Esophagus muscularis mucosa (tissue), 4 donors: Measurements from ENCODE around the gene PRKAG2. TPM values are rescaled to one million over a fixed set of nuclear protein-coding genes. Genes with fewer than 3 reads are reported as not detected.

Experiments
- DNase-seq: peaks from one replicate; pipeline ENCODE4 v3.0.0-alpha.2; 2017; ENCODE audit errors: extremely low spot score
- H3K27ac ChIP-seq, 4 donors: fragments of 200-600 bp; sonication (generic); replicated peaks in 1 of 4; 1 replicate in 3 of 4; 2 replicates in 1 of 4; pipeline ENCODE4 v1.5.1; 2016 to 2019; ENCODE audit warnings: mild to moderate bottlenecking in 1 of 4
- H3K27me3 ChIP-seq, 4 donors: fragments of 200-600 bp; sonication (generic); one replicate each; pipeline versions ENCODE4 v1.5.1 to v1.6.0; 2016 to 2019
- H3K36me3 ChIP-seq, 4 donors: fragments of 200-600 bp; sonication (generic); one replicate each; pipeline ENCODE4 v1.5.1; 2016 to 2019
- H3K4me1 ChIP-seq, 4 donors: fragments of 200-600 bp; sonication (generic); one replicate each; pipeline ENCODE4 v1.5.1; 2016 to 2019
- H3K4me3 ChIP-seq, 4 donors: fragments of 200-600 bp; sonication (generic); 1 replicate in 2 of 4; 2 replicates in 2 of 4; pipeline ENCODE4 v1.5.1; 2016 to 2019; ENCODE audit warnings: mild to moderate bottlenecking in 4 of 4, moderate library complexity in 1 of 4
- H3K9me3 ChIP-seq, 4 donors: fragments of 200-600 bp; sonication (generic); 1 replicate in 3 of 4; 2 replicates in 1 of 4; pipeline ENCODE4 v1.5.1; 2016 to 2019
- EP300 ChIP-seq: sonication (generic); formaldehyde crosslinking; IDR thresholded peaks from one replicate; pipeline ENCODE4 v1.6.1; 2017; ENCODE audit warnings: antibody characterized with exemption
- POLR2A ChIP-seq: fragments of 450-650 bp; IDR thresholded peaks from one replicate; pipeline ENCODE4 v1.6.1; 2017; ENCODE audit warnings: antibody characterized with exemption, moderate library complexity, mild to moderate bottlenecking, low read depth
- POLR2AphosphoS5 ChIP-seq, 2 donors: sonication (generic); formaldehyde crosslinking; IDR thresholded peaks; one replicate each; pipeline ENCODE4 v1.6.1; 2017; ENCODE audit warnings: antibody characterized with exemption in 2 of 2
- WGBS: methylation state at CpG from one replicate; pipeline ENCODE4 v1.1.5; 2018; 5-methylcytosine and 5-hydroxymethylcytosine counted together
- intact Hi-C: fragments of 100-400 bp; cut with DNase I; formaldehyde crosslinking; loops from one replicate; pipeline ENCODE4 v1.15.1; 2023
- total RNA-seq, 4 donors: library from RNA; depleted of rRNA; stranded (reverse); fragments of >200 nt; gene quantifications; one replicate each; pipeline versions ENCODE4 v1.1.0 to v1.2.1, GENCODE V29; 2016
- TF ChIP-seq, protein P1 (sequence below), 3 experiments: fragments of 200-600 bp in 2 of 3; fragments of 450-650 bp in 1 of 3; sonication (generic) in 2 of 3; IDR thresholded peaks; one replicate each; pipeline ENCODE4 v1.5.1; 2017 to 2019; ENCODE audit warnings: antibody characterized with exemption in 3 of 3, mild to moderate bottlenecking in 2 of 3, moderate library complexity in 1 of 3

The PRKAG2 gene
- total RNA-seq, 4 donors from 2014 or later, result 51.3 to 97.2 (median 77.5) TPM

- H3K27ac ChIP-seq, result no peak overlapping the region
- peaks cover 0 to 8% (median 2%) of the 10 kb centered on the region in 4 donors for H3K4me1 ChIP-seq
- 95% methylated on average over 12 of the region's 12 CpGs for WGBS
- TF ChIP-seq EP300 (no peak), POLR2AphosphoS5 (IDR thresholded peaks at IDR 0.05) (no peak), POLR2A (no peak)
- TF ChIP-seq, protein P1, sequence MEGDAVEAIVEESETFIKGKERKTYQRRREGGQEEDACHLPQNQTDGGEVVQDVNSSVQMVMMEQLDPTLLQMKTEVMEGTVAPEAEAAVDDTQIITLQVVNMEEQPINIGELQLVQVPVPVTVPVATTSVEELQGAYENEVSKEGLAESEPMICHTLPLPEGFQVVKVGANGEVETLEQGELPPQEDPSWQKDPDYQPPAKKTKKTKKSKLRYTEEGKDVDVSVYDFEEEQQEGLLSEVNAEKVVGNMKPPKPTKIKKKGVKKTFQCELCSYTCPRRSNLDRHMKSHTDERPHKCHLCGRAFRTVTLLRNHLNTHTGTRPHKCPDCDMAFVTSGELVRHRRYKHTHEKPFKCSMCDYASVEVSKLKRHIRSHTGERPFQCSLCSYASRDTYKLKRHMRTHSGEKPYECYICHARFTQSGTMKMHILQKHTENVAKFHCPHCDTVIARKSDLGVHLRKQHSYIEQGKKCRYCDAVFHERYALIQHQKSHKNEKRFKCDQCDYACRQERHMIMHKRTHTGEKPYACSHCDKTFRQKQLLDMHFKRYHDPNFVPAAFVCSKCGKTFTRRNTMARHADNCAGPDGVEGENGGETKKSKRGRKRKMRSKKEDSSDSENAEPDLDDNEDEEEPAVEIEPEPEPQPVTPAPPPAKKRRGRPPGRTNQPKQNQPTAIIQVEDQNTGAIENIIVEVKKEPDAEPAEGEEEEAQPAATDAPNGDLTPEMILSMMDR (IDR thresholded peaks at IDR 0.05), result no peak
- no peaks in the 10 kb centered on the region for H3K9me3 ChIP-seq
- H3K27me3 ChIP-seq, result no peaks in the 10 kb centered on the region
- H3K4me3 ChIP-seq, result no peak overlapping the region
- intact Hi-C loops, result no loop called here
- no peak for DNase-seq
- H3K36me3 ChIP-seq, result peaks cover 0 to 8% (median 0%) of the 10 kb centered on the region in 4 donors
Measured at GRCh38 chr7:151857412-151857811, 19.5 kb downstream of the PRKAG2 start.

GRCh38 chr7:151856516-151856915 lies 20.4 kb downstream of the PRKAG2 start:
- intact Hi-C loops, result no loop called here
- Histone ChIP-seq H3K27ac (no peak overlapping the region), H3K27me3 (no peaks in the 10 kb centered on the region), H3K4me3 (no peak overlapping the region), H3K4me1 (peaks cover 0 to 13% (median 2%) of the 10 kb centered on the region in 4 donors), H3K36me3 (peaks cover 0 to 8% (median 0%) of the 10 kb centered on the region in 4 donors), H3K9me3 (no peaks in the 10 kb centered on the region)
- WGBS, result 89% methylated on average over 16 of the region's 16 CpGs
- TF ChIP-seq EP300, result no peak
- no peak for TF ChIP-seq POLR2AphosphoS5 (IDR thresholded peaks at IDR 0.05)
- TF ChIP-seq, protein P1 (IDR thresholded peaks at IDR 0.05), result no peak
- TF ChIP-seq POLR2A, result no peak
- no peak for DNase-seq

DNA sequence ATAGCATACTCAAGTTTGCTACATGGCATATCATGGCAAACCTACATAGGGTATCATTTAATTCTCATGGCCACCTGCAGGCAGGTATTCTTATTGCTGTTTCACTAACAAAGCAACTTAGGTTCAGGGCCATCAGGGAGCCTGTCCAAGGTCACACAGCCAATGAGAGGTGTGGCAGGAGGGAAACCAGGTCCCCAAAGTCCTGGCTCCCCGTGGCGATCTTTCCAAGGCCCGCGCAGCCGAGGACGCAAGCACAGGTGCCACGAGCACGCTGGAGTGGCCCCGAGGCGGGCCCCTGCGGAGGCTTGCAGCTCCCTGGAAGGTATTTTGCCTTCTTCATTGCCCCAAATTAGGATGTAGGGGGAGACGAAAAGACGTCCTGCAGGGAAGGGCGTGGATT lies 20.8 kb downstream of the PRKAG2 start:
- Histone ChIP-seq H3K27ac (no peak overlapping the region), H3K4me3 (no peak overlapping the region), H3K4me1 (peaks cover 0 to 15% (median 2%) of the 10 kb centered on the region in 4 donors), H3K27me3 (no peaks in the 10 kb centered on the region), H3K9me3 (no peaks in the 10 kb centered on the region), H3K36me3 (peaks cover 0 to 8% (median 0%) of the 10 kb centered on the region in 4 donors)
- no peak for DNase-seq
- intact Hi-C loops, result no loop called here
- TF ChIP-seq POLR2AphosphoS5 (IDR thresholded peaks at IDR 0.05) (no peak), EP300 (no peak)
- TF ChIP-seq, protein P1 (IDR thresholded peaks at IDR 0.05), result no peak
- 94% methylated on average over 14 of the region's 14 CpGs for WGBS

DNA sequence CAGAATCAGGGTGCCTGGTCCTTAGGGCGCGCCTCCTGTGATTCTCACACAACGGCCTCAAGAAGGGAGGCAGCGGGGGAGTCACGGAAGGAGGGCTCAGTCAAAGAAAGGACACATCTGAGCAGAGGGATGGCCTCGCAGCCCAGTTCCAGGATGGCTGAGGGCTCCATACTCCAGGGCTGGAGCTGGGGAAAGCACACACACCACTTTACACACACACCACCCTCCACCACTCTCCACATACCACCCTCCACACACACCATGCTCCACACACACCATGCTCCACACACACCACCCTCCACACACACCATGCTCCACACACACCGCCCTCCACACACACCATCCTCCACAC lies 22.2 kb downstream of the PRKAG2 start:
- H3K27ac ChIP-seq, result no peak overlapping the region
- H3K4me1 ChIP-seq, result peaks cover 0 to 18% (median 2%) of the 10 kb centered on the region in 4 donors
- DNase-seq, result no peak
- intact Hi-C loops, result no loop called here
- H3K27me3 ChIP-seq, result no peaks in the 10 kb centered on the region
- 87% methylated on average over 4 of the region's 7 CpGs for whole genome bisulfite sequencing
- TF ChIP-seq, protein P1 (IDR thresholded peaks at IDR 0.05), result no peak
- TF ChIP-seq POLR2A, result no peak
- no peak for TF ChIP-seq POLR2AphosphoS5 (IDR thresholded peaks at IDR 0.05)
- no peak for TF ChIP-seq EP300
- no peak overlapping the region for H3K4me3 ChIP-seq
- no peaks in the 10 kb centered on the region for H3K9me3 ChIP-seq
- peaks cover 0 to 7% (median 0%) of the 10 kb centered on the region in 4 donors for H3K36me3 ChIP-seq
